GM23338 (cell line): ENCODE results near the gene FKBP1A. TPM values are rescaled to one million over a fixed set of nuclear protein-coding genes. Genes with fewer than 3 reads are reported as not detected.

Experiments
- ATAC-seq: fragments of 200-7000 bp; cut with Tn5 transposase; 3 replicates; pipeline ENCODE4 v1.9.1; 2020
- DNase-seq: peaks from one replicate; pipeline ENCODE4 v3.0.0-alpha.2; 2015; ENCODE audit warnings: low spot score
- H2AFZ ChIP-seq: fragments of 200-600 bp; sonication (generic); 2 replicates; pipeline ENCODE4 v1.8.0; 2016; ENCODE audit warnings: antibody characterized with exemption, mild to moderate bottlenecking, moderate library complexity
- H3F3A ChIP-seq: fragments of 200-600 bp; sonication (generic); replicated peaks from 2 replicates; pipeline ENCODE4 v1.8.0; 2017; ENCODE audit warnings: antibody characterized with exemption, mixed run types, low read depth
- H3K27ac ChIP-seq: fragments of 200-600 bp; sonication (generic); 2 replicates; pipeline ENCODE4 v1.6.1; 2016; ENCODE audit warnings: low read depth
- H3K27me3 ChIP-seq: fragments of 200-600 bp; sonication (generic); 2 replicates; pipeline ENCODE4 v1.8.0; 2016; ENCODE audit warnings: mild to moderate bottlenecking, mixed run types, moderate library complexity; ENCODE audit not compliant: insufficient read depth
- H3K36me3 ChIP-seq: fragments of 200-600 bp; sonication (generic); 2 replicates; pipeline ENCODE4 v1.8.0; 2016; ENCODE audit warnings: mild to moderate bottlenecking; ENCODE audit not compliant: insufficient read depth
- H3K4me1 ChIP-seq: fragments of 200-600 bp; sonication (generic); 2 replicates; pipeline ENCODE4 v1.8.0; 2016; ENCODE audit warnings: mild to moderate bottlenecking, moderate library complexity; ENCODE audit not compliant: insufficient read depth
- H3K4me2 ChIP-seq: fragments of 200-600 bp; sonication (generic); 2 replicates; pipeline ENCODE4 v1.7.1; 2017; ENCODE audit warnings: mixed run types
- H3K4me3 ChIP-seq: fragments of 200-600 bp; sonication (generic); 2 replicates; pipeline ENCODE4 v1.6.1; 2016; ENCODE audit warnings: mixed run types
- H3K79me2 ChIP-seq: fragments of 200-600 bp; sonication (generic); replicated peaks from 2 replicates; pipeline ENCODE4 v1.8.0; 2017; ENCODE audit warnings: mild to moderate bottlenecking; ENCODE audit not compliant: insufficient read depth
- H3K9me2 ChIP-seq: fragments of 200-600 bp; sonication (generic); 2 replicates; pipeline ENCODE4 v1.8.0; 2017; ENCODE audit not compliant: insufficient read depth
- H4K20me1 ChIP-seq: fragments of 200-600 bp; sonication (generic); replicated peaks from 2 replicates; pipeline ENCODE4 v1.8.0; 2017; ENCODE audit warnings: mild to moderate bottlenecking; ENCODE audit not compliant: insufficient read depth
- H3K27ac Mint-ChIP-seq: 2 replicates; pipeline ENCODE4 v1.8.0; 2020; ENCODE audit warnings: inconsistent platforms, mild to moderate bottlenecking, moderate library complexity, mixed read lengths
- H3K27me3 Mint-ChIP-seq: 3 replicates; pipeline ENCODE4 v1.8.0; 2022; ENCODE audit warnings: low read depth, mild to moderate bottlenecking, moderate library complexity, mixed read lengths, inconsistent platforms; ENCODE audit not compliant: insufficient read depth, poor library complexity
- H3K36me3 Mint-ChIP-seq: 3 replicates; pipeline ENCODE4 v1.8.0; 2021; ENCODE audit warnings: low read depth, mild to moderate bottlenecking, inconsistent platforms, moderate library complexity, mixed read lengths
- H3K4me1 Mint-ChIP-seq: 3 replicates; pipeline ENCODE4 v1.8.0; 2020; ENCODE audit warnings: mild to moderate bottlenecking, inconsistent platforms, mixed read lengths
- H3K4me3 Mint-ChIP-seq: 3 replicates; pipeline ENCODE4 v1.8.0; 2021; ENCODE audit warnings: moderate library complexity, mild to moderate bottlenecking, inconsistent platforms, mixed read lengths
- H3K9me3 Mint-ChIP-seq: 3 replicates; pipeline ENCODE4 v1.8.0; 2020; ENCODE audit warnings: moderate library complexity, mild to moderate bottlenecking, inconsistent platforms, mixed read lengths
- CREB1 ChIP-seq: fragments of 250-450 bp; sonication (Bioruptor Pico); IDR thresholded peaks from 2 replicates; pipeline ENCODE4 v1.5.0; 2020; ENCODE audit warnings: low read depth, mild to moderate bottlenecking, moderate library complexity
- CTCF ChIP-seq, 2 experiments: fragments of 200-600 bp in 1 of 2; sonication (generic) in 1 of 2; conservative IDR thresholded peaks; 2 replicates each; pipeline versions ENCODE4 v1.5.1 to v1.6.1; 2016 to 2017; ENCODE audit warnings: antibody characterized with exemption in 2 of 2, low read depth in 2 of 2, mild to moderate bottlenecking in 2 of 2, moderate library complexity in 1 of 2
- JUNB ChIP-seq: IDR thresholded peaks from one replicate; pipeline ENCODE4 v1.6.1; 2016; ENCODE audit warnings: antibody characterized with exemption; ENCODE audit not compliant: unreplicated experiment
- NANOG ChIP-seq: IDR thresholded peaks from 2 replicates; pipeline ENCODE4 v1.6.1; 2016; ENCODE audit warnings: antibody characterized with exemption, borderline replicate concordance
- POLR2AphosphoS5 ChIP-seq: IDR thresholded peaks from 2 replicates; pipeline ENCODE4 v1.6.1; 2016; ENCODE audit warnings: antibody characterized with exemption, low read depth
- STAT1 ChIP-seq: IDR thresholded peaks from one replicate; pipeline ENCODE4 v1.6.1; 2016; ENCODE audit warnings: antibody characterized with exemption; ENCODE audit not compliant: unreplicated experiment
- ZNF114 ChIP-seq: fragments of 250-450 bp; sonication (Bioruptor Pico); IDR thresholded peaks from 2 replicates; pipeline ENCODE4 v1.5.0; 2020; ENCODE audit warnings: mild to moderate bottlenecking, moderate library complexity
- ZNF331 ChIP-seq: fragments of 250-450 bp; sonication (Bioruptor Pico); IDR thresholded peaks from 2 replicates; pipeline ENCODE4 v1.5.0; 2020; ENCODE audit warnings: low read depth, mild to moderate bottlenecking, moderate library complexity
- polyA plus RNA-seq: library from polyadenylated mRNA; unstranded; fragments of >200 nt; fragmentation: Nextera tagmentation; extraction: Ambion mirVana; gene quantifications from 2 replicates; pipeline ENCODE4 v1.2.1, GENCODE V29; 2016
- total RNA-seq: library from RNA; depleted of rRNA; stranded (reverse); fragments of >200 nt; shearing (Covaris generic); gene quantifications from 2 replicates; pipeline ENCODE4 v1.2.3, GENCODE V29; 2014
- TF ChIP-seq, protein P1 (sequence below): fragments of 250-450 bp; sonication (Bioruptor Pico); IDR thresholded peaks from 2 replicates; pipeline ENCODE4 v1.5.0; 2020; ENCODE audit warnings: mild to moderate bottlenecking, moderate library complexity

The FKBP1A gene
- total and polyA plus RNA-seq, 2 experiments from 2014 or later: 171 to 350 TPM

- TF ChIP-seq, protein P1, sequence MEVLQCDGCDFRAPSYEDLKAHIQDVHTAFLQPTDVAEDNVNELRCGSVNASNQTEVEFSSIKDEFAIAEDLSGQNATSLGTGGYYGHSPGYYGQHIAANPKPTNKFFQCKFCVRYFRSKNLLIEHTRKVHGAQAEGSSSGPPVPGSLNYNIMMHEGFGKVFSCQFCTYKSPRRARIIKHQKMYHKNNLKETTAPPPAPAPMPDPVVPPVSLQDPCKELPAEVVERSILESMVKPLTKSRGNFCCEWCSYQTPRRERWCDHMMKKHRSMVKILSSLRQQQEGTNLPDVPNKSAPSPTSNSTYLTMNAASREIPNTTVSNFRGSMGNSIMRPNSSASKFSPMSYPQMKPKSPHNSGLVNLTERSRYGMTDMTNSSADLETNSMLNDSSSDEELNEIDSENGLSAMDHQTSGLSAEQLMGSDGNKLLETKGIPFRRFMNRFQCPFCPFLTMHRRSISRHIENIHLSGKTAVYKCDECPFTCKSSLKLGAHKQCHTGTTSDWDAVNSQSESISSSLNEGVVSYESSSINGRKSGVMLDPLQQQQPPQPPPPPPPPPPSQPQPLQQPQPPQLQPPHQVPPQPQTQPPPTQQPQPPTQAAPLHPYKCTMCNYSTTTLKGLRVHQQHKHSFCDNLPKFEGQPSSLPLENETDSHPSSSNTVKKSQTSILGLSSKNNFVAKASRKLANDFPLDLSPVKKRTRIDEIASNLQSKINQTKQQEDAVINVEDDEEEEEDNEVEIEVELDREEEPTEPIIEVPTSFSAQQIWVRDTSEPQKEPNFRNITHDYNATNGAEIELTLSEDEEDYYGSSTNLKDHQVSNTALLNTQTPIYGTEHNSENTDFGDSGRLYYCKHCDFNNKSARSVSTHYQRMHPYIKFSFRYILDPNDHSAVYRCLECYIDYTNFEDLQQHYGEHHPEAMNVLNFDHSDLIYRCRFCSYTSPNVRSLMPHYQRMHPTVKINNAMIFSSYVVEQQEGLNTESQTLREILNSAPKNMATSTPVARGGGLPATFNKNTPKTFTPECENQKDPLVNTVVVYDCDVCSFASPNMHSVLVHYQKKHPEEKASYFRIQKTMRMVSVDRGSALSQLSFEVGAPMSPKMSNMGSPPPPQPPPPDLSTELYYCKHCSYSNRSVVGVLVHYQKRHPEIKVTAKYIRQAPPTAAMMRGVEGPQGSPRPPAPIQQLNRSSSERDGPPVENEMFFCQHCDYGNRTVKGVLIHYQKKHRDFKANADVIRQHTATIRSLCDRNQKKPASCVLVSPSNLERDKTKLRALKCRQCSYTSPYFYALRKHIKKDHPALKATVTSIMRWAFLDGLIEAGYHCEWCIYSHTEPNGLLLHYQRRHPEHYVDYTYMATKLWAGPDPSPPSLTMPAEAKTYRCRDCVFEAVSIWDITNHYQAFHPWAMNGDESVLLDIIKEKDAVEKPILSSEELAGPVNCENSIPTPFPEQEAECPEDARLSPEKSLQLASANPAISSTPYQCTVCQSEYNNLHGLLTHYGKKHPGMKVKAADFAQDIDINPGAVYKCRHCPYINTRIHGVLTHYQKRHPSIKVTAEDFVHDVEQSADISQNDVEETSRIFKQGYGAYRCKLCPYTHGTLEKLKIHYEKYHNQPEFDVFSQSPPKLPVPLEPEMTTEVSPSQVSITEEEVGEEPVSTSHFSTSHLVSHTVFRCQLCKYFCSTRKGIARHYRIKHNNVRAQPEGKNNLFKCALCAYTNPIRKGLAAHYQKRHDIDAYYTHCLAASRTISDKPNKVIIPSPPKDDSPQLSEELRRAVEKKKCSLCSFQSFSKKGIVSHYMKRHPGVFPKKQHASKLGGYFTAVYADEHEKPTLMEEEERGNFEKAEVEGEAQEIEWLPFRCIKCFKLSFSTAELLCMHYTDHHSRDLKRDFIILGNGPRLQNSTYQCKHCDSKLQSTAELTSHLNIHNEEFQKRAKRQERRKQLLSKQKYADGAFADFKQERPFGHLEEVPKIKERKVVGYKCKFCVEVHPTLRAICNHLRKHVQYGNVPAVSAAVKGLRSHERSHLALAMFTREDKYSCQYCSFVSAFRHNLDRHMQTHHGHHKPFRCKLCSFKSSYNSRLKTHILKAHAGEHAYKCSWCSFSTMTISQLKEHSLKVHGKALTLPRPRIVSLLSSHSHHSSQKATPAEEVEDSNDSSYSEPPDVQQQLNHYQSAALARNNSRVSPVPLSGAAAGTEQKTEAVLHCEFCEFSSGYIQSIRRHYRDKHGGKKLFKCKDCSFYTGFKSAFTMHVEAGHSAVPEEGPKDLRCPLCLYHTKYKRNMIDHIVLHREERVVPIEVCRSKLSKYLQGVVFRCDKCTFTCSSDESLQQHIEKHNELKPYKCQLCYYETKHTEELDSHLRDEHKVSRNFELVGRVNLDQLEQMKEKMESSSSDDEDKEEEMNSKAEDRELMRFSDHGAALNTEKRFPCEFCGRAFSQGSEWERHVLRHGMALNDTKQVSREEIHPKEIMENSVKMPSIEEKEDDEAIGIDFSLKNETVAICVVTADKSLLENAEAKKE (CRISPR knock-in tag): no peak
These were observed 3.8 kb upstream of the FKBP1A start (continued) for GRCh38 chr20:1396702-1397101.

GRCh38 chr20:1396264-1396663 lies 3.4 kb upstream of the FKBP1A start:
- DNase-seq (no peak), ATAC-seq (no peak)
- Mint-ChIP-seq H3K36me3 (peaks cover 2% of the 10 kb centered on the region; the same call in 1 of the 3 replicates), H3K27ac (no peak overlapping the region), H3K27me3 (peaks cover 16% of the 10 kb centered on the region), H3K4me3 (no peak overlapping the region), H3K4me1 (peaks cover 33% of the 10 kb centered on the region), H3K9me3 (no peaks in the 10 kb centered on the region; the same call in 2 of the 3 replicates)
- H3K9me2 ChIP-seq: peaks cover 4% of the 10 kb centered on the region; the same call in 1 of the 2 replicates
- no peak overlapping the region for H3K4me3 ChIP-seq
- H3K27me3 ChIP-seq: peaks cover 27% of the 10 kb centered on the region
- H3K4me1 ChIP-seq: peaks cover 20% of the 10 kb centered on the region
- no peaks in the 10 kb centered on the region for H3K36me3 ChIP-seq
- H3F3A ChIP-seq: 0 out of 2 replicates have a peak, but pooled peaks cover 5% of the 10 kb centered on the region
- H3K27ac ChIP-seq: no peak overlapping the region
- H4K20me1 ChIP-seq: peaks cover 10% of the 10 kb centered on the region
- no peak overlapping the region for H2AFZ ChIP-seq
- peaks cover 14% of the 10 kb centered on the region for H3K79me2 ChIP-seq
- no peak overlapping the region for H3K4me2 ChIP-seq
- TF ChIP-seq STAT1 (no peak), CTCF (conservative IDR thresholded peaks at IDR 0.05; ENCODE audit: low read depth in 2 of 2) (no peak), JUNB (no peak), ZNF331 (CRISPR knock-in tag) (no peak), POLR2AphosphoS5 (no peak), ZNF114 (CRISPR knock-in tag) (no peak), CREB1 (CRISPR knock-in tag) (no peak), NANOG (no peak)
- TF ChIP-seq, protein P1 (CRISPR knock-in tag): no peak
